GM19468 (cell line): ENCODE data around the gene DENND5A.

ENCODE experiments used
- ATAC-seq: cut with Tn5 transposase; IDR thresholded peaks from one replicate; pipeline ENCODE4 v1.9.1; 2021; ENCODE audit warnings: mild to moderate bottlenecking, moderate library complexity, moderate number of reproducible peaks; ENCODE audit not compliant: unreplicated experiment; ENCODE audit errors: extremely low read depth

Gene DENND5A

DNA sequence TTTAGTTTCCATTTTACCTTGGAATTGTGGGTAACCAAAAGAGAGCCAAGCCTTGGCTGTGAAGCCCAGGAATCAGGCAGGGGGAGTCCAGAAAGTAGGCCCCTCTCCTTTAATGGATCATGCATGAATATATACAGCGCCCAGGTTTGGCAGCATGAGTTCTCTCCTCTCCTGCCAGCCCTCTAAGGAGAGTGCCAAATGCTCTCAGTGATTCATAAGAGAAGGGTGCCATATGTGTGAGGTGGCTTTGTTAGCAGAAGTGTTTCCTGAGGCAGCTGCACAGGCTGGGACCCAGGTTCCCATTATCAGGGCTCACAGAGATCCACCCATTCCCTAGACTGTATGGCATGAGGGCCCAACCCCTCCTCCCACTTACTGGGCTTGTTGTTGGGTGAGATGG lies 121.4 kb downstream of the DENND5A start:
- ATAC-seq: no peak

- ATAC-seq: no peak
Measured at GRCh38 chr11:9142732-9143131, 122.4 kb downstream of the DENND5A start.

- ATAC-seq: no peak
Measured at GRCh38 chr11:9141186-9141585, 124.0 kb downstream of the DENND5A start.

DNA sequence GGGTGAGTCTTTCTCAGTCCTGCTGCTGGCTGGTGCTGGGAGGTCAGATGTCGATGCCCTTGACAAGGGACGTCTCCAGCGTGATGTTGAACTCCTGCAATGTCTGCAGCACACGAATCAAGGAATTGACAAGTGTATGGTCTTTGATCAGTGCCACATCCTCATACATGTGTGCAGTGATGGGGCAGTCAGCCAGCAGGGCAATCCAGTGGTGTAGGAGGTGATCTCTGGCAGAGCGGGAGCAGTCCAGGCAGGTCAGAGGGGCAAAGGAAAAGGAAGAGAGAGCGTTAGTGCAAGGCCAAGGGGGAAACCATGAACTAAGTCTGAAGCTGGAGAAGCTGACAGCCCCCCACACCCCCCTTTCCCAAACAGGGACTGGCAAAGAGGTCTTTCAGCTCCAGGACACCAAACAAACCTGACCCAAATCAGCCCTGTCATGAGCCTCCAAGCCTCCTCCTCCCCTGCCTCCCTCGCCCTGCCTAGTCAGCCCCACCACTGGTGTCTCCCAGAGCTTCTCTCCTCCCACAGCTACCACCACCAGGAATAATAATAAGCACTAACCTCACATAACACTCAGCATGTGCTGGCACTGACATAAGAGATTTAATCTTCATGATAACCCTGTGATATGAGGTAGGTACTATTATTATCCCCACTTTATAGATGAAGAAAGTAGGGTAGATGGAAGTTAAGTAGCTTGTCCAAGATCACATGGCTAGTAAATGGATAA lies 125.4 kb downstream of the DENND5A start:
- no peak for ATAC-seq

DNA sequence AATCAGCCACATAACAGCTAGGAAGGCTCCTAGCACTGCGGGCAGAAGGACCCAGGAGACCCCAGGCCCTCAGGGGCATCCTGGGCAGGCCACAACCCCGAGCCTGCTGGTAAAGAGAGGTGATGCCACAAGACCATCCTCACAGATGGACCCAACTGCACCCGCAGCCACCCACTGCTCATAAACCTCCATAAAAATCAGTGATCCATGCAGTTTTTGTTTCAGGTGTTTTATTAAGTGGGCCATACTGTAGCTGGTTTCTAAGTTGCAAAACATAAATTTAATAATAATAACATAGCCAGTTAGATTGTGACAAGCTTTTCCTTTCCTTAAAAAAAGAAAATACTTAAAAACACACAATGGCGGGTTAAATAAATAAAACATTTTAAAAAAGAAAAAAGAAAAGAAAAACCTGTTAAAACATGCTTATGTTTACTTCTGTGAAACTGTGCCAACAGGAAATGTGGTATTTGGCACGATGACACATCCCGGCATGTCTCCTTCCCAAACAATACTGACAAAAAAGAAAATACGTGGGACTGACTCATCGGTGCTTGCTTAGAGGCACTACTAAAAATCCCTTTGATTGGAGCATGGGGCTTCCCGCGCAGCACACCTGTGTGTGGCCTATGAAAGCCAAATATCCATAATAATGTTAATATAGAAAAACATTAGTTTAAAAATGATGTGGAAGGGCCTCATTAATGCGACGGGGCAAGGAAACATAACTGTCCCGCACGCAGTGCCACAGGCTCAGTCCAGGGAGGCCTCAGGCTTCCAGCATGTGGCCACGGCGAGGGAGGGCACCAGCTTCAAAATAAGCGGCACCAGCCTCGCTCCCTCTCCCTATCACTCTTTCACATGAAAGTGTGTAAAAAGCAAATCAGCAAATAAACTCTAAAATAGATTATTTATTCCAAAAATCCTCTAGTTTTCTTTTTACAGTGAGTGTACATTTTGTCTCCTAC lies 126.3 kb downstream of the DENND5A start:
- no peak for ATAC-seq

- ATAC-seq: no peak
Measured at GRCh38 chr11:9138133-9138453, 127.1 kb downstream of the DENND5A start.

DNA sequence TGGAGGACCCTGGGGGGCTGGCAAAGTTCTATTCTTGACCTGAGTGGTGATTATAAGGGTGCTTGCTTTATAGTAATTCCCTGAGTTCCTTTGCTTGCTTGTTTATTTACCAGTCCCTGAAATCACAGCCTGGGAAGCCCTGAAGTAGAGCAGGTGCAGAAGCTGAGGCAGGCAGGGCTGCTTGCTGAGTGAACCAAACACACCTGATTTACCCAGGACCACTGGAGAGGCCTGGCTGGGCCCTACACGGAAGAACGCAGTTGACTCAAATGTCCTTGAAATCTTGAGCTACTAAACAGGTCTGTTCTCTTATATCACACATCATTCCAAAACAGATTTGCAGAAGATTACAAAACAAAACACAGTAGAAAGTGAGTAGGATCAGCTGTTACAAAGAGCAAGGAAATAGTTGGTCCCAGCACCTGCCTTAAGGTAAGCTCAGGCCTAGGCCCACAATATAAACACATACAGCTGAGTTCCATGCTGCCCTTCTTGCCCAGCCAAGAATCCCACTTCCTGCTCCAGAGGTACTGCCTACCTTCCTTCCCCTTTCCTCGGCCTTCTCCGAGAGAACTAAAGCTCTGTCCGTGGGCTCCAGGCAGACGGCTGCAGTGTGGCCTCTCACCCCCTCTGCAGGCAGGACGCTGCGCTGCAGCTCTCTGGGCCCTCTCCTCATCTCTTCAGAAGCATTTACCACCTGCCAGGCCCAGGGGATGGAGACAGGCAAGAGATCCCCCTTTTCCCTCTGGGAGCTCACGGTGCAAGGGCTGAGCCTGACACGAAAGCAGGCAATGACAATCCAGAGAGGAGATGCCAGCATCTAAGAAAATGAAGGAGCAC lies 127.6 kb downstream of the DENND5A start:
- ATAC-seq: peak; percentile 52

- ATAC-seq: no peak
Measured at GRCh38 chr11:9136741-9137140, 128.4 kb downstream of the DENND5A start.

GRCh38 chr11:9133956-9134355 lies 131.2 kb downstream of the DENND5A start:
- ATAC-seq: no peak

GRCh38 chr11:9132203-9132878 lies 132.8 kb downstream of the DENND5A start:
- ATAC-seq: no peak

DNA sequence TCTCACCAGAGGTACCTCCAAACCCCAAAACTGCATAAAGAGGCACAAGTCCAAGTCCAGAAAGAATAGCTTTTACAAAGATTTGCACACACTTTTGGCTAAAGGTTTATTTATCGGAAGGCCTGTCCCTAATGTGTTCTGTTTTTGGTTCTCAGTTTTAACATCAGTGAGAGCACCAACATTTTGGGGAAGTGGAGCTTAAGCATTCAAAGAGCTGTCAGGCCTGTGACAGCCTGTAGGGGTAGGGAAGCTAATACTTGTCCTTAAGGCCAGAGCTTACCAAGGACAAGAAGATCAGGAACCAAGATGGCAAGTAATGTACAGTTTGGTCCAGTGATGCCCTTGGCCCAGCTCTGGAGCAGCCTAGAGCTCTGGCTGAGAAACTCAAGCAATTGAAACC lies 134.9 kb downstream of the DENND5A start:
- no peak for ATAC-seq

GRCh38 chr11:9126636-9127035 lies 138.5 kb downstream of the DENND5A start:
- no peak for ATAC-seq

GRCh38 chr11:9125185-9125886 lies 139.8 kb downstream of the DENND5A start:
- no peak for ATAC-seq

GRCh38 chr11:9123595-9124304 lies 141.4 kb downstream of the DENND5A start:
- no peak for ATAC-seq

- no peak for ATAC-seq
Measured at GRCh38 chr11:9121469-9121796, 143.7 kb downstream of the DENND5A start.

DNA sequence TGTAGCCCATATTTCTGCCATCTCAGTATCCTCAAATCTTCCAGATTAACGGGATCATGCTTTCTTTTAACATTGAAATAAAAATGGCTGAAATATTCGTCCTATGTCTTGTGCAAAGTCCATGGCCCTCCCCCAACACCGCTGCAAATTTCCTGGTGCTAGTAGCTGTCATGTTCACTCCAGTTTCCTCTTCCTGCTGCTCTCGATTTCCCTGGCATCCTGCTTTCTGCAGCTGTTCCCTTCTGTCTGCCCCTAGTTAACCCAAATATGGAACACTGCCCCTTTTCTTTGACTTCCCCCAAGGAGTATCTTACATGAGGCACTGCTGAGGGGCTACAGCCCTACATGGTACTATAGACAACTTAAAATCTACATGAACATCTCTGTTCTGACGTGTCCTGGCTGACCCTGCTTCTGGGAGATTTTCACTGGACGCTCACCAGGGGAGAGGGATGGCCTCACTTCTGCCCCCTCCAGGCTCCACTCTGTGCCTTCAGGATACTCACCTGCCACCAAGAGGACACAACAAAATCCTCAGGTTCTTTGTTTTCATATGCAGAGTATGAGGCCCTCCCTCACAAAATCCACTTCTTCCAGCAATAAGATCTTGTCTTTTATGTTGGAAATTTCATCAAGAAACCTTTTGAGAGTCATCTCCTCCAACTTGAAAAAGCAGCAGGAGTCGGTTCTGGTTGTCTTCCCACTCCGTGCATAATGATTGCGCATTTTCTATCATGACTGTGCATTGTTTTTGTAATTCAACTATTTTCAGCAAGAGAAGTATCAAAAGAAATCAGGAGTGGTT lies 144.3 kb downstream of the DENND5A start:
- ATAC-seq: no peak

- no peak for ATAC-seq
Measured at GRCh38 chr11:9118277-9118676, 146.9 kb downstream of the DENND5A start.

DNA sequence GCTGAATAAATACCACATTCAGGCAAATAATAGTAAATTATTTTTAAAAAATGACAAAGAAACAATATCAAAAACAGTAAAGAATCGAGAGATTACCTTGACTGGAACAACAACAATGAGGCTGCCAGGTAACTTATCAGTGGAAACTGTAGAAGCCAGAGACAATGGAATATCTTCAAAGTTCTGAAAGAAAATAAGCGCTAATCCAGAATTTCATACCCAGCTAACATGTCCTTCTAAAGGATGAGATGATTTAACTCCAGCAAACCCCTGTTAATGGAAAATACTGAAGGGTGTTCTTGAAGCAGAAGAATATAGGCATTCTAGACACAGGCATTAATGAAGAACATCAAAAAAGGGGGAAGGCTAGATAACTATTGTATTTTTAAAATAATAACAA lies 153.1 kb downstream of the DENND5A start:
- no peak for ATAC-seq
